Neural progenitor cell (in vitro differentiated cells): Measurements from ENCODE around the gene PIAS3.

ENCODE experiments used
- EZH2 ChIP-seq: fragments of 200-600 bp; sonication (generic); IDR thresholded peaks from 2 replicates; pipeline ENCODE4 v1.6.1; 2017; ENCODE audit warnings: antibody characterized with exemption, mild to moderate bottlenecking, moderate library complexity
- EZH2phosphoT487 ChIP-seq: fragments of 200-600 bp; sonication (generic); IDR thresholded peaks from 2 replicates; pipeline ENCODE4 v1.6.1; 2017; ENCODE audit warnings: antibody characterized with exemption
- TF ChIP-seq, protein P1 (sequence below): fragments of 200-600 bp; sonication (generic); IDR thresholded peaks from 2 replicates; pipeline ENCODE4 v1.5.1; 2017; ENCODE audit warnings: antibody characterized with exemption, mild to moderate bottlenecking

- TF ChIP-seq, protein P1, sequence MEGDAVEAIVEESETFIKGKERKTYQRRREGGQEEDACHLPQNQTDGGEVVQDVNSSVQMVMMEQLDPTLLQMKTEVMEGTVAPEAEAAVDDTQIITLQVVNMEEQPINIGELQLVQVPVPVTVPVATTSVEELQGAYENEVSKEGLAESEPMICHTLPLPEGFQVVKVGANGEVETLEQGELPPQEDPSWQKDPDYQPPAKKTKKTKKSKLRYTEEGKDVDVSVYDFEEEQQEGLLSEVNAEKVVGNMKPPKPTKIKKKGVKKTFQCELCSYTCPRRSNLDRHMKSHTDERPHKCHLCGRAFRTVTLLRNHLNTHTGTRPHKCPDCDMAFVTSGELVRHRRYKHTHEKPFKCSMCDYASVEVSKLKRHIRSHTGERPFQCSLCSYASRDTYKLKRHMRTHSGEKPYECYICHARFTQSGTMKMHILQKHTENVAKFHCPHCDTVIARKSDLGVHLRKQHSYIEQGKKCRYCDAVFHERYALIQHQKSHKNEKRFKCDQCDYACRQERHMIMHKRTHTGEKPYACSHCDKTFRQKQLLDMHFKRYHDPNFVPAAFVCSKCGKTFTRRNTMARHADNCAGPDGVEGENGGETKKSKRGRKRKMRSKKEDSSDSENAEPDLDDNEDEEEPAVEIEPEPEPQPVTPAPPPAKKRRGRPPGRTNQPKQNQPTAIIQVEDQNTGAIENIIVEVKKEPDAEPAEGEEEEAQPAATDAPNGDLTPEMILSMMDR = peak; percentile 59
- TF ChIP-seq EZH2phosphoT487 = no peak
- no peak for TF ChIP-seq EZH2
These were observed 12.7 kb downstream of the PIAS3 start for GRCh38 chr1:145846201-145846612.
